IMR-90 (cell line): ENCODE measurements around the gene MDP1. TPM values are rescaled to one million over a fixed set of nuclear protein-coding genes. Genes with fewer than 3 reads are reported as not detected.

ENCODE experiments used
- ATAC-seq: fragments of 200-7000 bp; cut with Tn5 transposase; 2 replicates; pipeline ENCODE4 v1.9.1; 2020; ENCODE audit warnings: low read depth, mild to moderate bottlenecking, moderate library complexity
- BruUV-seq: library from RNA; stranded (reverse); fragments of 400-500 nt; replicated peaks from 2 replicates; lab custom pipeline; 2021; lab: Mats Ljungman, UMichigan
- CTCF ChIA-PET: fragments of 300-600 bp; formaldehyde crosslinking; extraction: SDS; loops from one replicate; lab custom pipeline; 2021; ENCODE audit warnings: antibody characterized with exemption; lab: Yijun Ruan, JAX
- POLR2A ChIA-PET: fragments of 300-600 bp; sonication (Branson Sonifier 250); formaldehyde crosslinking; loops from one replicate; lab custom pipeline; 2022; ENCODE audit warnings: antibody characterized with exemption; ENCODE audit not compliant: unreplicated experiment; lab: Charles Lee
- DNase-seq: peaks from one replicate; pipeline ENCODE4 v3.0.0; 2013
- H2AFZ ChIP-seq: replicated peaks from 2 replicates; pipeline ENCODE3; 2013; ENCODE audit warnings: low read length, mild to moderate bottlenecking; ENCODE audit not compliant: poor library complexity
- H2AK5ac ChIP-seq: 2 replicates; pipeline ENCODE4 v1.6.1; 2013; ENCODE audit warnings: low read depth, low read length, inconsistent platforms
- H2AK9ac ChIP-seq: replicated peaks from 2 replicates; pipeline ENCODE3; 2013; ENCODE audit warnings: mild to moderate bottlenecking, low read depth, low read length, moderate library complexity; ENCODE audit not compliant: poor library complexity
- H2BK120ac ChIP-seq: 2 replicates; pipeline ENCODE4 v1.6.1; 2013; ENCODE audit warnings: low read depth, low read length, inconsistent platforms
- H2BK15ac ChIP-seq: 3 replicates; pipeline ENCODE4 v1.6.1; 2013; ENCODE audit warnings: low read depth, low read length, inconsistent platforms
- H2BK20ac ChIP-seq: 2 replicates; pipeline ENCODE4 v1.6.1; 2013; ENCODE audit warnings: low read depth, mild to moderate bottlenecking, inconsistent platforms, low read length, moderate library complexity
- H2BK5ac ChIP-seq: 2 replicates; pipeline ENCODE4 v1.6.1; 2013; ENCODE audit warnings: mild to moderate bottlenecking, low read depth, low read length, inconsistent platforms; ENCODE audit not compliant: poor library complexity, severe bottlenecking
- H3K14ac ChIP-seq: replicated peaks from 2 replicates; pipeline ENCODE4 v1.6.1; 2013; ENCODE audit warnings: low read depth, low read length, inconsistent platforms
- H3K18ac ChIP-seq: 2 replicates; pipeline ENCODE4 v1.6.1; 2013; ENCODE audit warnings: low read depth, low read length, control low read depth
- H3K23ac ChIP-seq: 2 replicates; pipeline ENCODE4 v1.6.1; 2013; ENCODE audit warnings: low read depth, low read length, inconsistent platforms
- H3K27ac ChIP-seq: 2 replicates; pipeline ENCODE4 v1.5.1; 2013; ENCODE audit warnings: mild to moderate bottlenecking, control low read depth, low read length; ENCODE audit not compliant: insufficient read depth
- H3K27me3 ChIP-seq: 2 replicates; pipeline ENCODE4 v1.6.1; 2013; ENCODE audit warnings: low read length; ENCODE audit not compliant: control insufficient read depth, insufficient read depth
- H3K36me3 ChIP-seq: 2 replicates; pipeline ENCODE4 v1.6.1; 2013; ENCODE audit warnings: low read length, mixed read lengths; ENCODE audit not compliant: control insufficient read depth, insufficient read depth
- H3K4ac ChIP-seq: 2 replicates; pipeline ENCODE4 v1.6.1; 2013; ENCODE audit warnings: low read depth, low read length, inconsistent platforms
- H3K4me1 ChIP-seq: 2 replicates; pipeline ENCODE4 v1.6.1; 2013; ENCODE audit warnings: low read length, mixed read lengths; ENCODE audit not compliant: control insufficient read depth, insufficient read depth
- H3K4me2 ChIP-seq: 2 replicates; pipeline ENCODE4 v1.6.1; 2013; ENCODE audit warnings: low read depth, mild to moderate bottlenecking, control low read depth, low read length, moderate library complexity
- H3K4me3 ChIP-seq: 2 replicates; pipeline ENCODE4 v1.5.1; 2013; ENCODE audit warnings: low read depth, mild to moderate bottlenecking, control low read depth, low read length, moderate library complexity; ENCODE audit not compliant: insufficient read depth
- H3K56ac ChIP-seq: 2 replicates; pipeline ENCODE4 v1.6.1; 2013; ENCODE audit warnings: low read length, inconsistent platforms; ENCODE audit not compliant: insufficient read depth; ENCODE audit errors: extremely low read depth
- H3K79me1 ChIP-seq, 2 experiments: 2 replicates each; pipeline ENCODE4 v1.6.1; 2013; ENCODE audit warnings: low read length in 2 of 2, inconsistent platforms in 1 of 2, low read depth in 1 of 2
- H3K9ac ChIP-seq: 2 replicates; pipeline ENCODE4 v1.6.1; 2013; ENCODE audit warnings: low read depth, low read length, control low read depth
- H3K9me1 ChIP-seq: 2 replicates; pipeline ENCODE4 v1.6.1; 2013; ENCODE audit warnings: low read length, inconsistent platforms; ENCODE audit not compliant: insufficient read depth
- H3K9me3 ChIP-seq: 2 replicates; pipeline ENCODE4 v1.6.1; 2013; ENCODE audit warnings: low read length; ENCODE audit not compliant: control insufficient read depth, insufficient read depth
- H4K20me1 ChIP-seq: 2 replicates; pipeline ENCODE4 v1.6.1; 2013; ENCODE audit warnings: low read length, inconsistent platforms; ENCODE audit not compliant: insufficient read depth
- H4K5ac ChIP-seq: 2 replicates; pipeline ENCODE4 v1.6.1; 2013; ENCODE audit warnings: mild to moderate bottlenecking, low read depth, low read length, control low read depth
- H4K8ac ChIP-seq, 2 experiments: 2 replicates each; pipeline ENCODE4 v1.6.1; 2013; ENCODE audit warnings: low read depth in 2 of 2, low read length in 2 of 2, control low read depth in 1 of 2, inconsistent platforms in 1 of 2
- H4K91ac ChIP-seq: 2 replicates; pipeline ENCODE4 v1.6.1; 2013; ENCODE audit warnings: low read depth, low read length, inconsistent platforms; ENCODE audit not compliant: insufficient read depth
- BHLHE40 ChIP-seq: fragments of 150-350 bp; IDR thresholded peaks from 2 replicates; pipeline ENCODE4 v1.6.1; 2016; ENCODE audit warnings: mild to moderate bottlenecking, low read depth, low read length
- CEBPB ChIP-seq: IDR thresholded peaks from 2 replicates; pipeline ENCODE4 v1.6.1; 2012; ENCODE audit warnings: low read depth, low read length, improper control_type of control experiment
- CHD1 ChIP-seq: IDR thresholded peaks from 2 replicates; pipeline ENCODE4 v1.6.1; 2012; ENCODE audit warnings: low read depth, low read length, improper control_type of control experiment
- CTCF ChIP-seq: conservative IDR thresholded peaks from 2 replicates; pipeline ENCODE4 v1.5.1; 2012; ENCODE audit warnings: mild to moderate bottlenecking, low read depth, low read length, improper control_type of control experiment
- ELK1 ChIP-seq: fragments of 150-350 bp; IDR thresholded peaks from 2 replicates; pipeline ENCODE4 v1.6.1; 2016; ENCODE audit warnings: low read depth, mild to moderate bottlenecking, low read length, moderate library complexity, borderline replicate concordance
- FOS ChIP-seq: fragments of 150-350 bp; IDR thresholded peaks from 2 replicates; pipeline ENCODE4 v1.6.1; 2016; ENCODE audit warnings: low read depth, low read length
- MAFK ChIP-seq: IDR thresholded peaks from 2 replicates; pipeline ENCODE4 v1.6.1; 2012; ENCODE audit warnings: low read depth, low read length, improper control_type of control experiment
- MAZ ChIP-seq: IDR thresholded peaks from 2 replicates; pipeline ENCODE4 v1.6.1; 2012; ENCODE audit warnings: low read depth, mild to moderate bottlenecking, low read length, improper control_type of control experiment, moderate library complexity, borderline replicate concordance
- MXI1 ChIP-seq: IDR thresholded peaks from 2 replicates; pipeline ENCODE4 v1.6.1; 2012; ENCODE audit warnings: low read depth, mild to moderate bottlenecking, low read length, moderate library complexity, borderline replicate concordance
- NFE2L2 ChIP-seq: fragments of 150-350 bp; IDR thresholded peaks from 2 replicates; pipeline ENCODE4 v1.6.1; 2016; ENCODE audit warnings: low read depth, mild to moderate bottlenecking, low read length
- POLR2A ChIP-seq: IDR thresholded peaks from 2 replicates; pipeline ENCODE4 v1.6.1; 2012; ENCODE audit warnings: mild to moderate bottlenecking, low read depth, low read length
- RAD21 ChIP-seq: IDR thresholded peaks from 2 replicates; pipeline ENCODE4 v1.6.1; 2012; ENCODE audit warnings: low read length, improper control_type of control experiment
- RCOR1 ChIP-seq: IDR thresholded peaks from 2 replicates; pipeline ENCODE4 v1.6.1; 2012; ENCODE audit warnings: mild to moderate bottlenecking, low read length, improper control_type of control experiment; ENCODE audit not compliant: insufficient replicate concordance
- RFX5 ChIP-seq: IDR thresholded peaks from 2 replicates; pipeline ENCODE4 v1.8.0; 2012; ENCODE audit warnings: low read depth, mild to moderate bottlenecking, low read length, moderate library complexity
- SMC3 ChIP-seq: fragments of 150-350 bp; IDR thresholded peaks from 2 replicates; pipeline ENCODE4 v1.6.1; 2016; ENCODE audit warnings: low read depth, mild to moderate bottlenecking, antibody characterized with exemption, low read length, moderate library complexity
- USF2 ChIP-seq: fragments of 150-350 bp; IDR thresholded peaks from 2 replicates; pipeline ENCODE4 v1.6.1; 2017; ENCODE audit warnings: mild to moderate bottlenecking, antibody characterized with exemption, low read length, low read depth
- WGBS, 2 experiments: methylation state at CpG; one replicate each; pipeline versions ENCODE4 v1.1.5 to v1.1.7; 2013; ENCODE audit warnings: missing lambda C conversion rate in 2 of 2; ENCODE audit not compliant: insufficient read length in 1 of 2; ENCODE audit errors: extremely low coverage in 2 of 2; 5-methylcytosine and 5-hydroxymethylcytosine counted together
- dilution Hi-C: fragments of 300-500 bp; cut with HindIII; formaldehyde crosslinking; loops from one replicate; pipeline ENCODE4 v1.14.3; 2018; ENCODE audit warnings: low sequenced_read_pairs; ENCODE audit not compliant: unreplicated experiment
- in situ Hi-C: fragments of 300-500 bp; cut with MboI; formaldehyde crosslinking; loops from 3 replicates; pipeline ENCODE4 v1.14.3; 2019; ENCODE audit warnings: low sequenced_read_pairs, inconsistent platforms, mixed read lengths
- intact Hi-C: fragments of 100-400 bp; cut with micrococcal nuclease; formaldehyde crosslinking; loops from 2 replicates; pipeline ENCODE4 v1.10.0; 2022
- polyA plus RNA-seq, 3 experiments: library from polyadenylated mRNA; depleted of rRNA; stranded (reverse); fragments of >200 nt; gene quantifications; 2 replicates each; pipeline ENCODE4 v1.2.3, GENCODE V29; 2012; ENCODE audit warnings: low replicate concordance in 1 of 3
- total RNA-seq: library from RNA; depleted of rRNA; stranded (reverse); fragments of >200 nt; gene quantifications from 2 replicates; pipeline ENCODE4 v1.2.3, GENCODE V29; 2012

The MDP1 gene
- total and polyA plus RNA-seq, 2 of the 4 experiments (the other 2 are of a cell fraction): 15.1 to 17.8 TPM

DNA sequence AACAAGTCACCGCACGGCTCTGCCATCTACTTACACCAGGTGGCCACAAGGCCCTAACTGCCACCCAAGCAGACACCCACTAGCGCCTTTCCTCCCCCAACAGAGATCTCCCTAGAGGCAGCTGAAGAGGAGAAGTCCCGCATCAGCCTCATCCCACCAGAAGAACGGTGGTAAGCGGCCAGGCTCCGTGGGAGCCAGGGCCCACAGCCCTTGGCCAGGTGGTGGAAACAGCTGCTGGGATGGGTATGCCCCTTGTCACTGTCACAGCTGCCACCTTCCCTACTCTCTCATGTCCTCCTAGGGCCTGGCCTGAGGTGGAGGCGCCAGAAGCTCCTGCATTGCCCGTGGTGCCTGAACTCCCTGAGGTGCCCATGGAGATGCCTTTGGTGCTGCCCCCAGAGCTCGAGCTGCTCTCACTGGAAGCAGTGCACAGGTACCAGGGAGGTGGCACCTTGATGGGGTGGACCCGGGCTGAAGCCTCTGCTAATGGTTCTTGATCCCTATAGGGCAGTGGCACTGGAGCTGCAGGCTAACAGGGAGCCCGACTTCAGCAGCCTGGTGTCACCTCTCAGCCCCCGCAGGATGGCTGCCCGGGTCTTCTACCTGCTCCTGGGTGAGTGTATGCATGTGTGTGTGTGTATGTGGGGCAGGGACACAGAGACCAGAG is 36.4 kb downstream of the MDP1 start:
- H2AFZ ChIP-seq: peak overlapping the region; percentile 8
- no peaks in the 10 kb centered on the region for H4K20me1 ChIP-seq
- TF ChIP-seq CHD1: no peak
- TF ChIP-seq MAFK: no peak
- TF ChIP-seq RAD21: no peak
- TF ChIP-seq BHLHE40: no peak
- no peak for TF ChIP-seq RFX5
- no peak for TF ChIP-seq MAZ
- no peak for TF ChIP-seq CTCF
- TF ChIP-seq CEBPB: no peak
- no peak for TF ChIP-seq RCOR1
- no peak for TF ChIP-seq SMC3
- no peak for TF ChIP-seq NFE2L2
- TF ChIP-seq ELK1: no peak
- no peak for TF ChIP-seq POLR2A
- TF ChIP-seq USF2: no peak
- no peak for TF ChIP-seq MXI1
- TF ChIP-seq FOS: no peak
- H3K36me3 ChIP-seq: peaks cover 67% of the 10 kb centered on the region
- no peak overlapping the region for H3K4me2 ChIP-seq
- no peak overlapping the region for H4K8ac ChIP-seq
- CTCF ChIA-PET: interaction anchor here (1.1 kb wide), 1 partner anchor 10 kb away, joined by 5 read pairs; no protein-coding TSS in a partner anchor
- no peak for DNase-seq
- no peak overlapping the region for H3K18ac ChIP-seq
- peak overlapping the region; percentile 51 for H2AK9ac ChIP-seq
- H2BK20ac ChIP-seq: no peak overlapping the region
- no peak overlapping the region for H3K14ac ChIP-seq
- no peak overlapping the region for H2AK5ac ChIP-seq
- intact Hi-C loops: no loop called here
- H3K56ac ChIP-seq: no peak overlapping the region
- H3K79me1 ChIP-seq: no peaks in the 10 kb centered on the region; a peak in 1 of 4 replicates
- no peak overlapping the region for H2BK15ac ChIP-seq
- no peak; the same call in 1 of the 2 replicates for ATAC-seq
- H4K91ac ChIP-seq: no peak overlapping the region
- 76% methylated on average over 4 of the region's 14 CpGs; no CpG with 5 or more reads in 1 of the 2 experiments for WGBS, 2 experiments
- H2BK120ac ChIP-seq: no peak overlapping the region
- peak overlapping the region; percentile 22; the same call in 1 of the 2 replicates for H3K27ac ChIP-seq
- in situ Hi-C loops: no loop called here
- H3K9ac ChIP-seq: no peak overlapping the region
- H3K9me3 ChIP-seq: no peaks in the 10 kb centered on the region
- dilution Hi-C loops: no loop called here
- no peak overlapping the region for H3K23ac ChIP-seq
- H3K4ac ChIP-seq: no peak overlapping the region
- no peak overlapping the region for H4K5ac ChIP-seq
- no peaks in the 10 kb centered on the region for H3K27me3 ChIP-seq
- H3K4me3 ChIP-seq: no peak overlapping the region
- H2BK5ac ChIP-seq: no peak overlapping the region
- H3K4me1 ChIP-seq: peaks cover 2% of the 10 kb centered on the region; the same call in 1 of the 2 replicates
- POLR2A ChIA-PET: no interaction called here
- BruUV-seq: no TSS peak
- no peaks in the 10 kb centered on the region for H3K9me1 ChIP-seq
